ENCODE data around the gene BAIAP2L2.

- TF ChIP-seq POLR2A (IDR thresholded peaks at IDR 0.05) (no peak), CTCF (IDR thresholded peaks at IDR 0.05) (no peak)
Observed at GRCh38 chr22:38049812-38050619, 60.5 kb downstream of the BAIAP2L2 start.
